Type B pancreatic cell (in vitro differentiated cells): ENCODE results near the gene NAA25. TPM values are rescaled to one million over a fixed set of nuclear protein-coding genes. Genes with fewer than 3 reads are reported as not detected.

ENCODE experiments used
- DNase-seq: peaks from one replicate; pipeline ENCODE4 v3.0.0; 2021; ENCODE audit warnings: mixed read lengths; ENCODE audit not compliant: unreplicated experiment; ENCODE audit errors: extremely low spot score
- H3K27ac Mint-ChIP-seq: 2 replicates; pipeline ENCODE4 v1.8.0; 2021; ENCODE audit warnings: mild to moderate bottlenecking, mixed read lengths
- H3K27me3 Mint-ChIP-seq: 2 replicates; pipeline ENCODE4 v1.8.0; 2021; ENCODE audit warnings: mixed read lengths
- H3K36me3 Mint-ChIP-seq: 2 replicates; pipeline ENCODE4 v1.8.0; 2021; ENCODE audit warnings: mixed read lengths
- H3K4me1 Mint-ChIP-seq: one replicate; pipeline ENCODE4 v1.8.0; 2021; ENCODE audit warnings: mixed read lengths; ENCODE audit not compliant: unreplicated experiment
- H3K4me3 Mint-ChIP-seq: 2 replicates; pipeline ENCODE4 v1.8.0; 2021; ENCODE audit warnings: mild to moderate bottlenecking, mixed read lengths
- H3K9me3 Mint-ChIP-seq: 2 replicates; pipeline ENCODE4 v1.8.0; 2021; ENCODE audit warnings: mixed read lengths
- long read RNA-seq: library from polyadenylated mRNA; unstranded; transcript quantifications from one replicate; pipeline ENCODE4 v2.0.0, GENCODE V29; 2020
- total RNA-seq: library from RNA; stranded (reverse); gene quantifications from 2 replicates; pipeline ENCODE4 v1.2.1, GENCODE V29; 2021; ENCODE audit warnings: low replicate concordance
- TF ChIP-seq, protein P1 (sequence below): fragments of 200-600 bp; sonication (generic); conservative IDR thresholded peaks from 2 replicates; pipeline ENCODE4 v1.5.0; 2021; ENCODE audit warnings: antibody characterized with exemption, mild to moderate bottlenecking

The NAA25 gene
- total RNA-seq = 25.7 and 35.9 TPM in 2 replicates
- long read RNA-seq, partial matches to known transcripts = 186 of 216 reads
- long read RNA-seq, other reads (novel, unspliced or antisense) = 30 of 216 reads

DNA sequence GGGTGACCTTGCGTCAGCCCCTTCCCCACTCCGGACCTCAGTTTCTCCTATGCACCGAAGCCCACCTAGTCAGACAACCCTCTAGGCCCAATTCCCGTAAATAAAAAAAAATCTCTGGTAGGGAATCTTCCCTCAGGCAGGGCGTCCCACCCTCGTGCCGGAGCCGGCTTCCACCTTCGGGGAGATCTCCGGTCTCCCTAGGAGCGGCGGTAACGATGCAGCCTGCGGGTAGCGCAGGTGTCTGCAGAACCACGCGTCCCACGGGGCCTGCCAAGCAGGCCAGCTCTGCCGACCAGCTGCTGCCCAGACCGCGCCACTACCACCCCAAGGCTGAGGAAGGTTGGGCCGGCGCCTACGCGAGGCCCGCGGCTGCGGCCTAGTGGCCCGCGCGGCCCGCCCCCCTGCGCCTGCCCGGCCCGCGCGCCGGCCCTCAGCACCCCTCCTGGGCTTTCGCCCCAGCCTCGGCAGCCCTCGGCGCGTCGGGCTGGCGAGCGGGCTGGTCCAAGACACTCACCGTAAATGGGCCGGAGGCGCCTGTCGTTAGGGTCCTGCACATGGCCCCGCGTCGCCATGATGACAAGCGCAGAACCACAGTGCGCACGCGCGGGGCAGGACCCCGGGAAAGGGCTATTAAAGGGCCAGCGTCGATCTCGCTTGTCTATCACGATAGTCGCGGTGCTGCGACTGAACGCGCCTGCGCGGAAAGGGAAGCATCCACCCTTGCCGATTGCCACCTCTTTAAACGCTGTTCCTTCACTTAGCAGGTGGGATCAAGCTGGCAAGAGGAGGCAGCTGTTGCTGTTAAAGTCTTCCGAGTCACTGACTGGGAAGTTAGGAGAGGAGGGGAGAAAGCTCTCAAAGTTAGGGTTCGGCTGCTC, at the start of gene NAA25:
TSS of gene NAA25 (minus strand) at position 582 of the 878 bp plus-strand sequence. CDS start at position 572, 10 bp downstream.
- Mint-ChIP-seq H3K27me3 (no peaks in the 10 kb centered on the region), H3K4me3 (peak within 1 kb of the TSS; percentile 99), H3K4me1 (peaks cover 37% of the 10 kb centered on the region), H3K36me3 (peaks cover 7% of the 10 kb centered on the region), H3K9me3 (no peaks in the 10 kb centered on the region), H3K27ac (peak within 1 kb of the TSS; percentile 97)
- TF ChIP-seq, protein P1, sequence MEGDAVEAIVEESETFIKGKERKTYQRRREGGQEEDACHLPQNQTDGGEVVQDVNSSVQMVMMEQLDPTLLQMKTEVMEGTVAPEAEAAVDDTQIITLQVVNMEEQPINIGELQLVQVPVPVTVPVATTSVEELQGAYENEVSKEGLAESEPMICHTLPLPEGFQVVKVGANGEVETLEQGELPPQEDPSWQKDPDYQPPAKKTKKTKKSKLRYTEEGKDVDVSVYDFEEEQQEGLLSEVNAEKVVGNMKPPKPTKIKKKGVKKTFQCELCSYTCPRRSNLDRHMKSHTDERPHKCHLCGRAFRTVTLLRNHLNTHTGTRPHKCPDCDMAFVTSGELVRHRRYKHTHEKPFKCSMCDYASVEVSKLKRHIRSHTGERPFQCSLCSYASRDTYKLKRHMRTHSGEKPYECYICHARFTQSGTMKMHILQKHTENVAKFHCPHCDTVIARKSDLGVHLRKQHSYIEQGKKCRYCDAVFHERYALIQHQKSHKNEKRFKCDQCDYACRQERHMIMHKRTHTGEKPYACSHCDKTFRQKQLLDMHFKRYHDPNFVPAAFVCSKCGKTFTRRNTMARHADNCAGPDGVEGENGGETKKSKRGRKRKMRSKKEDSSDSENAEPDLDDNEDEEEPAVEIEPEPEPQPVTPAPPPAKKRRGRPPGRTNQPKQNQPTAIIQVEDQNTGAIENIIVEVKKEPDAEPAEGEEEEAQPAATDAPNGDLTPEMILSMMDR = no peak
- peak; percentile 93 for DNase-seq

DNA sequence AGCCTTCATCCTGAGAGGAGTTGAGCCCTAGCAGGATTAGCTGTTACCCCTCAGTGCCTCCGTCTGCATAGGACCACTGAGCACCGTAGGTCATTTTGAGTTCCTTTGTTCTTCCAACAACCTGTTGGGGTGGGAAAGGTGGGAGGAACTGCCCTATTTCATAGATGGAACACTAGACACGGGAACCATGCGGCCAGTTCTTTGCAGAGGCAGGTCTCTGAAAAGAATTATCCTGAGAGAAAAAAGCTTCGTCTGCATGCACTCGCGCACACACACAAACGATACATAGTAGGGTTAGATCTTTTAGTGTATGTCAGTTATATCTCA, 45.3 kb upstream of the NAA25 start:
- TF ChIP-seq, protein P1 = no peak
- H3K36me3 Mint-ChIP-seq = peaks cover 63% of the 10 kb centered on the region
- H3K9me3 Mint-ChIP-seq = peaks cover 6% of the 10 kb centered on the region
- no peaks in the 10 kb centered on the region for H3K4me1 Mint-ChIP-seq
- no peaks in the 10 kb centered on the region for H3K27me3 Mint-ChIP-seq
- DNase-seq = peak; percentile 22
- no peak overlapping the region for H3K27ac Mint-ChIP-seq
- H3K4me3 Mint-ChIP-seq = no peak overlapping the region

DNA sequence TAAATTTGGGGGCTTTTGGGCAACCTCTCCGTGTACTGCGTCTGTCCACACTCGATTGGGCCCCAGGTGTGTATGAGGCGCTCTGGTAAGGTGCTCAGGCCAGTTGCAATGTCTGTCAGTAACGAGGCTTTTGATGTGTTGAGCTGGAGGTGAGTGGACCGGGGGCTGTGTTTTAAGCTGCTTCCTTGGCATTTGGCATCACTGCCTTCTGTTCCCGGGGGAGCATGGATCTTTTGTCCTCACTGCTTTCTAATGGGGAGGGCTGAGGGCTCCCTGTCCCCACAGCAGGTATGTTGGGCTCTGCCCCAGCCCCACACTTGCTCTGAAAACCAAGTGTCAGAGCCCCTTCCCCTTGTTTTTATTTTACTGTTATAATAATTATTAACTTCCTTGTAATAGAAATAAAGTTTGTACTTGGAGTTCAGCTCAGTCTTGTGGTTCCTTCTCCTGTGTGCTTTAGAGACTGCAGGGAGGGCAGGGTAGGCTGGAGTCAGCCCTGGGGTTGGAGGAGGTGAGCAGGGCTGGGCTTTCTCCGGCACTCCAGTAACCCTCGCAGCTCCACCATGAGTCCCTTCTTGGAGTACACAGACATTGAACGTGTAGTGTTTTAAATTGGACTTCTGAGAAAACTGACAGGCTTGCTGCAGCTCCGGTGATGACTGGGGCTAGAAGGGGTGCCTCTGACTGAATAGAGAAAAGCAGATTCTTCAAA, 44.8 kb upstream of the NAA25 start:
- peaks cover 66% of the 10 kb centered on the region for H3K36me3 Mint-ChIP-seq
- H3K27ac Mint-ChIP-seq = no peak overlapping the region
- no peak overlapping the region for H3K4me3 Mint-ChIP-seq
- no peaks in the 10 kb centered on the region for H3K27me3 Mint-ChIP-seq
- TF ChIP-seq, protein P1 = no peak
- H3K9me3 Mint-ChIP-seq = peaks cover 6% of the 10 kb centered on the region
- H3K4me1 Mint-ChIP-seq = peaks cover 2% of the 10 kb centered on the region
- DNase-seq = peak; percentile 45

DNA sequence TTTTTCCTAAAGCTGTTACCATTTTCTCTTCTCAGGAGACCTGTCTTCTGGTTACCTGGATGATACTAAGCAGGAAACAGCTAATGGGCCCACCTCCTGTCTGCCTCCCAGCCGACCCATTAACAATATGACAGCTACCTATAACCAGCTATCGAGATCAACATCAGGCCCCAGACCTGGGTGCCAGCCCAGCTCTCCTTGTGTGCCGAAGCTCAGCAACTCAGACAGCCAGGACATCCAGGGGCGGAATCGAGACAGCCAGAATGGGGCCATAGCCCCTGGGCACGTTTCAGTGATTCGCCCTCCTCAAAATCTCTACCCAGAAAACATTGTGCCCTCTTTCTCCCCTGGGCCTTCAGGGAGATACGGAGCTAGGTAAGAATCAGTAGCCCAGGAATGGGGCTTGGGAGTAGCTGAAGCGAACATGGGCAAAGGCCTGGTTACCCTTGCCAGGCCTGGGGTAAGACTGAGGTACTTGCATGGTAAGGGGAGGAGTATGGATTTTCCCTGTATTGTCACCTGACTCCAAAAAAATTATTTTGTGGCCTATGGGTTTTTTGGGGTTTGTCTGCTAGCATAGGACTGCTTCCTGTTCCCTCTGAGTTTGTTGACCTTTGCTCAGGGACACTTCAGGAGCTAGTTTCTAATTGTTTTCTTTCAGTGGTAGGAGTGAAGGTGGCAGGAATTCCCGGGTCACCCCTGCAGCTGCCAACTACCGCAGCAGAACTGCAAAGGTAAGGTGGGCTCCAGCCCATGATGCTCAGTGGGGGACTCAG, 43.4 kb upstream of the NAA25 start:
- TF ChIP-seq, protein P1 = no peak
- Mint-ChIP-seq H3K9me3 (no peaks in the 10 kb centered on the region), H3K4me1 (peaks cover 8% of the 10 kb centered on the region), H3K4me3 (no peak overlapping the region), H3K27ac (peak overlapping the region; percentile 54), H3K27me3 (no peaks in the 10 kb centered on the region), H3K36me3 (peaks cover 62% of the 10 kb centered on the region)
- peak; percentile 48 for DNase-seq

DNA sequence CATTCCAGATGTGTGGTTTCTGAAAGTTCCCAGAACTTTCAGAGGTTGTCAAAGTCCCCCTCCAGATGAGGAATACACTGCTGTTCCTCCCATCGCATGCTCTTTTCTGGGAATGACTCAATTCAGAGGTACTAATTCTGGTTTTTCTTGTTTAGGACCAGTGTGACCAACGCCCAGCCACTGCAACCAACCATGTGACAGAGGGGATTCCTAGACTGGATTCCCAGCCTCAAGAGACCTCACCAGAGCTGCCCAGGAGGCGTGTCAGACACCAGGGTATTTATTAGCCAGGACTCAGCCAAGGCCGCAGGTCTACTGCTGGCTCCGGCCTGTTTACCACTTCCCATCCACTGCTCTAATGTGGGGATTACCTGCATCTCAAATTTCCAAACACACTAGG, 41.0 kb upstream of the NAA25 start:
- peak overlapping the region; percentile 51 for H3K4me3 Mint-ChIP-seq
- TF ChIP-seq, protein P1 = no peak
- peaks cover 8% of the 10 kb centered on the region for H3K4me1 Mint-ChIP-seq
- H3K27me3 Mint-ChIP-seq = no peaks in the 10 kb centered on the region
- H3K27ac Mint-ChIP-seq = peak overlapping the region; percentile 96
- peaks cover 56% of the 10 kb centered on the region for H3K36me3 Mint-ChIP-seq
- peak; percentile 67 for DNase-seq
- no peaks in the 10 kb centered on the region for H3K9me3 Mint-ChIP-seq
